ENCODE results near the gene SYT2.
A peak's percentile ranks its signal among the peaks of the same experiment; 100 is the strongest.
"Not testable (repeated sequence)": the region's sequence is repeated elsewhere in the genome, so short reads cannot be mapped to it uniquely, and the experiment has no call there.

SYT2 gene

GRCh38 chr1:202621446-202621845, 88.8 kb downstream of the SYT2 start:
- no peak for DNase-seq

GRCh38 chr1:202620036-202620435, 90.2 kb downstream of the SYT2 start:
- not testable (repeated sequence) for DNase-seq

GRCh38 chr1:202619505-202619904, 90.7 kb downstream of the SYT2 start:
- DNase-seq = no peak

DNA sequence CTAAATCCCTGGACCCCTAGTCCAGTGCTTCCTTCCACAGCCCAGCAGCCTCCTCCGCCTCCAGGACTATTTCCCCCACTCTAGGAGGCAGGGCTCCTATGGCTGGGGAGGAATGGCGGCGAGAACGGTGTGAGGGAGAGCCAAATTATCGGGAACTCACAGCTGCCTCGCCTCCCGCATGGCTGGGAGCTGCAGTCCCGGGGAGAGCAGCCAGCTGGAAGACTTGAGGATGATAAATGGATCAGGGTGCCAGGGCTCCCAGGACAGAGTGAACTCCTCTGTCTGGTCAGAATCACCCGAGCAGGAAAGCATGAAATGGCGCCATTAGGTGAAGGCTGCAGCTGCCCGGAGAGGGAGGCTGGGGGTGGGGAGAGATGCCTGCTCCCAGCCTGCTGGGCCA, 91.2 kb downstream of the SYT2 start:
- DNase-seq = not testable (repeated sequence)

DNA sequence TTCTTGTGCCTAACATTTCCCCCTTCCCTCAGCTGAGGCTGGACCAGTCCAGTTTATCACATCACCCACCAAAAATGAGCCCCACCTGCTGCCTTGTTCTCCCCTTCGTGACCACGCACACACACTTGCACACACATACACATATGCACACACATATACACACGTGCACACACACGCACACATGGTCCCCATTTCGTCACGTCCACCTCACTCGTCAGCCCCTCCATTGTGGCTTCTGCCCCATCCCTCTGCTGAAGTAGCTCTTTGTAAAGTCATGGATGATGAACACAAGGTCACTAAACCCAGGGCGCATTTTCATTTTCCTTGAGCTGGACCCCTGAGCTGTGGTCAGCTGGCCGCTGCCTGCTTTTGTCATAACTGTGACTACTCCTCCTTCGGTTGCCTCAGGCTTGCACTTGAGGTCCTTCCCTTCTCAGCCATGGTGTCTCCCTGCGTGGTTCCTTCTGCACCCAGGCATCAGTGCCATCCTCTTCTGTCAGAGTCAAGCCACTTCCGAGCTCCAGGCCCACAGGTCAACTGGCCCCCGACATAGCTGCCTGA, 93.8 kb downstream of the SYT2 start:
- DNase-seq = no peak

DNA sequence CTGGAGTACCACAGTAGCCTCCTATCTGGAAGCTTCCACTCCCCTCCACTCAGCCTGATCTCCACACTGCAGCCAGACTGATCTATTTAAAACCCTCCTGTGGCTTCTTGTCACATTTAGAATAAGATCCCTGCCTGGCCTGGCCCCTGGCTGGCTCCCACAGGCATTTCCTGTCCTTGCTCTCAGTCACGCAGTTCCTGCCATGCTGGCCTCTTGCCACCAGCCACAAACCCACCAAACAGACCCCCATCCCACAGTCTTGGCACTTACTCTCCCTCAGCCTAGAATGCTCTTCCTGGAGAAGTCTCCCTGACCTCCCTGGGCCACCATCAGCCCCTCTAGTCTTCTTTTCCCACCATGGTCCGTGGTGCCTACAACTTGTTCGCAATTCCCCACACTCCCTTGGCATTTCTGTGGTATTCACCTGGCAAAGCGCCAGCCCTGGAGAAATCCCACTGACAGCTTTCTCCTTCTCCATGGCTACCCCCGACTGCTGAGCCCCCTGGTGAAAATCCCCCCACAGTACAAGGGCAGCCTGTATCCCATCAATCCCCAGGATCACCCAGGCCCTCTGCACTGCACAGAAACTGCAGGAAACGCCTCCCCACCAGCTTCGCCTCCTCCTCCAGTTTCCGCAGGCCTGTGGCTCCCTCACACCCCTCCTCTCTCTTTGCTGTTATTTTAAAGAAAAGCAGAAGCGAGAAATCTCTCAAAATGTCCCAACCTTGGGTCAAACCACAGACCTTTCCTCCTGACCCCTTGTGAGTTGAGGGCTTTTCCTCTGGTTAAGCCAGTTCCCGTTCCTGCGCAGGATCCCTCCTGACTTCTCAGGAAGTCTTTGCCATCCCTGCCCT, 94.5 kb downstream of the SYT2 start:
- DNase-seq = no peak

DNA sequence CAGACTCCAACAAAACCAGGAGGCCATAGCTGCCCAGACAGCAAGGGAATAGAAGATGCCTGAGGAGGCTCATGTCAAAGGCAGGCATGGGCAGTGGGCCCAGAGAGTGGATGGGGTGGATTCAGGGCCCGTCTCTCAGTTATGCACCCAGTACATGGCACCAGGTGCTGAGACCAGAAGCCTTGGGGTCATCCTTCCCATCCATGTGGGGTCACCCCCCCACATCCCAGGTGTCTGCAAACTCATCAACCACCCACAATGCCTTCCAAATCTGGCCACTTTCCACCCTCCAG, 95.1 kb downstream of the SYT2 start:
- not testable (repeated sequence) for DNase-seq

GRCh38 chr1:202614363-202615207, 95.7 kb downstream of the SYT2 start:
- not testable (repeated sequence) for DNase-seq

GRCh38 chr1:202613571-202613970, 96.7 kb downstream of the SYT2 start:
- no peak for DNase-seq

DNA sequence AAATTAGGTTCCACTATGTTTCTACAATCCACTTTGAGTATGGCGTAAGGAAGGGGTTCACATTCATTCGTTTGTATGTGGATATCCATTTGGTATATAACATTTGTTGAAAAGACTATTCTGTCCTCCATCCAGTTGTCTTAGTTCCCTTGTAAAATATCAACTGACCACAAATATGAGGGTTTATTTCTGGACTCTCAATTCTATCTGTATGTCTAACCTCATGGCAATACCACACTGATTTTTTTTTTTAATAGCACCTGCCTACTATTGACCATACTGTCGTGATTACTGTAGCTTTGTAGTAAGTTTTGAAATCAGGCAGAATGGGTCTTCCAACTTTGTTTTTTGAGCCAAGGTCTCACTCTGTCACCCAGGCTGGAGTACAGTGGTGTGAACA, 98.2 kb downstream of the SYT2 start:
- not testable (repeated sequence) for DNase-seq

DNA sequence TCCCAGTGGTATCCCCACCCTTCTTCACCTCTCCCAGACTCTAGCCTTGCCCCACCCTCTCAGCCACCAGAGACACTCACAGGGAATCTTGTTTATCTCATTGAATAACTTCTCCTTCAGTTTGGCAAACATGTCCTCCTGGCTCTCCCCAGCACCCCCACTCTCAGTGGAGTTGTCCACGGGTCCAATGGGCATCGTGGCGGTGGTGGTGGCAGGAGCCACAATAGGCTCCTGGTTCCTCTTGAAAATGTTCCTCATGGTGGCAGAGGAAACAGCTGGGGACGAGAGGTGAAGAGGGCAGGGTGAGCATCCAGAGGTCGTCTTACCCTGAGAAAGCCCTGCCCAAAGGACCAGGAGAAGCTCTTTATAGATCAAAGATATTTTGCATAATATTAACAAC, 104.7 kb downstream of the SYT2 start:
- no peak for DNase-seq

DNA sequence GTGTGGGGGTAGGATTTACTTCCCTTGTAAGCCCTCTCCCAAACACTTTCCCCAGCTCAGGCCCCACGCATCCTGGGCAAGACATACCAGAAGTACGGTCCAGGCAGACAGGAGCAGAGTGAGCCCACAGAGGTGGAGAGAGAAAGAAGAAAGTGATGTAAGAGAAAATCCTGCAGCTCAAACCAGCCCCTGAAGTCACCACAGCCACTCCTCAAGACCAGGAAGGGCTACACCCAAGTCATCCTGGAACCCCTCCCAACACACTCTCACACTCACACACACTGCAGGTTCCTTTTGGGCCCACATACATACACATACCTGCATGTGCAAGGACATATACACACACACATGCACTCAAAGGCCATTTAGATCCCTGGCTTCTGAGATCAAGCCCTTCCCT, 106.8 kb downstream of the SYT2 start:
- no peak for DNase-seq

- no peak for DNase-seq
Measured at GRCh38 chr1:202600432-202601041, 109.7 kb downstream of the SYT2 start.

- peak; percentile 14 to 57 for DNase-seq
Measured at GRCh38 chr1:202599669-202600431, 110.4 kb downstream of the SYT2 start.

GRCh38 chr1:202597090-202597761, 113.0 kb downstream of the SYT2 start:
- no peak for DNase-seq

DNA sequence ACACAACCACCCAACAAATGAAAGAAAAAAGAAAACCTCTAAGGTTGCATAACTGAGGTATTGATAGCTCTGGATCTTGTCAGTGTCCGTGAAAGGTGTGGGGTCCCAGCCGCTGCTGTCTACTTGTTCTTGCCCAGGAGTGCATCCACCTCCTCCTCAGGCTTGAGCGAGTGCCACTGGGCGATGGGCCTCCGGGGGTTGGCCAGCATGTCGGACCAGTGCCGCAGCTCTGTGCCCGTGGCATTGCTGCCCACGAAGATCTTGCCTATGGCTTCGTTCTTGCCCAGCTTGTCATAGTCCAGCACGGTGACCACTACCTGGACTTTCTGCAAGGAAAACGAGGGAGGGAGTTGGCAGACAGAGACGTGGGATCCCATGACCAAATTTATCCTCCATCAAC, 113.6 kb downstream of the SYT2 start:
- no peak for DNase-seq

- DNase-seq = no peak
Measured at GRCh38 chr1:202593845-202594244, 116.4 kb downstream of the SYT2 start.

DNA sequence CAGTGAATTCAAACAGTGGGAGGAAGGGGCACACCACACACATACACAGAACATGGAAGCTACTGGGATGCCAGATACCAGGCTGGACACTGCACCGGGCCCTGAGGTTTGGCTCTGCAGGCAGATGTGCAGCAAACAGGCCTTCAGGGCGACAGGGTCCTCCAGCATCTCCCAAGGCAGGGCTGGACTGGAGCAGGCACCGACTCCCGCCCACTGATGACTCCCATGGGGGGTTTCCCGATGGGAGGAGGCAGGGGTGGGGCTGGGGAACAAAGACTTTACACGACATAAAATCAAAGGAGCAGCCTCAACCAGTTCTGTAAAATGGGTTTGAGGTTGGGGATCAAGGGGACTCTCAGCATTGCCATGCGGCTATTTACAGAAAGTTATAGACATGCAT, 118.1 kb downstream of the SYT2 start:
- DNase-seq = no peak

DNA sequence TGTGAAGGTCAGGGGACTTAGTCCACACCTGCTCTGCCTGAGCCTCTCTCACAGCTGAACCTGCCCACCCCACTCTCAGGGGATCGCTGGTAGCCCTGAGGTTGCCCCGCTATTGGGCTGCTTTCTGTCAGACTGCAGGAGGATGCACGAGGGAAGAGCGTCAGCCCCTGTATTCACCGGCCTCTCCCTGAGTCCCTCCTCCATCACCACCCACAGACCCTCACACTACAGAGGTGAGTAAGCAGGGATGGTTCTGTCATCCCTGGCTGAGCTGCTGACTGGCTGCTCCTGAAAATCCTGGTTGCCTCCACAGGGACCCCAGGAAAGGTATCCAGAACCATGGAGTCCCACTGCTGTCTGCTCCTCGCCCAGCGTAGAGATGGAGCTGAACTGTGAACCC, 118.7 kb downstream of the SYT2 start:
- no peak for DNase-seq

GRCh38 chr1:202590975-202591411, 119.3 kb downstream of the SYT2 start:
- no peak for DNase-seq

- no peak for DNase-seq
Measured at GRCh38 chr1:202590126-202590525, 120.1 kb downstream of the SYT2 start.

Measured in SHP77 (cell line).